ENCODE results near the gene PRELID1.

PRELID1 gene

GRCh38 chr5:177290816-177291596, 12.6 kb upstream of the PRELID1 start:
- DNase-seq (ENCODE audit: extremely low read depth, low read depth): no peak

GRCh38 chr5:177291735-177292134, 11.9 kb upstream of the PRELID1 start:
- DNase-seq (ENCODE audit: extremely low read depth, low read depth): no peak
- TF ChIP-seq CTCF (IDR thresholded peaks at IDR 0.05; ENCODE audit: low read depth, low read length): no peak

More at GRCh38 chr5:177290816-177291596, 12.6 kb upstream of the PRELID1 start:
- TF ChIP-seq CTCF (IDR thresholded peaks at IDR 0.05; ENCODE audit: low read depth, low read length): no peak

- TF ChIP-seq CTCF (IDR thresholded peaks at IDR 0.05; ENCODE audit: low read depth, low read length): no peak
- DNase-seq (ENCODE audit: extremely low read depth, low read depth): no peak
Observed at GRCh38 chr5:177293819-177294581, 9.6 kb upstream of the PRELID1 start.

GRCh38 chr5:177294632-177295031, 9.0 kb upstream of the PRELID1 start:
- no peak for DNase-seq (ENCODE audit: extremely low read depth, low read depth)
- no peak for TF ChIP-seq CTCF (IDR thresholded peaks at IDR 0.05; ENCODE audit: low read depth, low read length)

- no peak for DNase-seq (ENCODE audit: extremely low read depth, low read depth)
- no peak for TF ChIP-seq CTCF (IDR thresholded peaks at IDR 0.05; ENCODE audit: low read depth, low read length)
Observed at GRCh38 chr5:177295924-177296323, 7.7 kb upstream of the PRELID1 start.

- TF ChIP-seq CTCF (IDR thresholded peaks at IDR 0.05; ENCODE audit: low read depth, low read length): no peak
- no peak for DNase-seq (ENCODE audit: extremely low read depth, low read depth)
Observed at GRCh38 chr5:177296581-177296980, 7.0 kb upstream of the PRELID1 start.

- no peak for DNase-seq (ENCODE audit: extremely low read depth, low read depth)
Observed at GRCh38 chr5:177297922-177298321, 5.7 kb upstream of the PRELID1 start.

More at GRCh38 chr5:177297922-177298321, 5.7 kb upstream of the PRELID1 start:
- no peak for TF ChIP-seq CTCF (IDR thresholded peaks at IDR 0.05; ENCODE audit: low read depth, low read length)

Measured in AG09319 (cell line).